ENCODE data around the gene UBP1. TPM values are rescaled to one million over a fixed set of nuclear protein-coding genes. Genes with fewer than 3 reads are reported as not detected.

Gene UBP1
- total and polyA plus RNA-seq, 9 of the 15 experiments (the other 6 are each of a cell fraction or from before 2014, with no cell fraction given): 13.6 to 143 (median 79.6) TPM

GRCh38 chr3:33355611-33356010 is 84.6 kb downstream of the UBP1 start (continued):
- TF ChIP-seq ZNF592 (IDR thresholded peaks at IDR 0.05) (no peak), ZNF449 (CRISPR knock-in tag; IDR thresholded peaks at IDR 0.05) (no peak), ILK (tag; IDR thresholded peaks at IDR 0.05; ENCODE audit: borderline replicate concordance, low read depth) (no peak), ELF1 (tag; IDR thresholded peaks at IDR 0.05) (no peak), SIX5 (IDR thresholded peaks at IDR 0.05; ENCODE audit: borderline replicate concordance in 1 of 2, insufficient read depth in 1 of 2, low read depth in 1 of 2, low read length in 2 of 2) (no peak), RERE (CRISPR knock-in tag; IDR thresholded peaks at IDR 0.05; ENCODE audit: borderline replicate concordance) (no peak), FOXM1 (IDR thresholded peaks at IDR 0.05; ENCODE audit: low read depth) (no peak; the same call in 1 of the 2 replicates), FOXM1 (CRISPR knock-in tag; IDR thresholded peaks at IDR 0.05; ENCODE audit: low read depth) (no peak), ZNF274 (IDR thresholded peaks at IDR 0.05; ENCODE audit: borderline replicate concordance, low read depth, low read length) (no peak), GMEB1 (CRISPR knock-in tag; IDR thresholded peaks at IDR 0.05) (no peak), PKNOX1 (IDR thresholded peaks at IDR 0.05) (peak; percentile 56; the same call in 1 of the 2 replicates), NR4A1 (CRISPR knock-in tag; IDR thresholded peaks at IDR 0.05) (no peak), NR4A1 (tag; IDR thresholded peaks at IDR 0.05) (no peak)
